GM21360 (cell line): ENCODE measurements around the gene PCDHGC3.

Experiments
- ATAC-seq: cut with Tn5 transposase; IDR thresholded peaks from one replicate; pipeline ENCODE4 v1.9.1; 2021; ENCODE audit warnings: mild to moderate bottlenecking, moderate library complexity; ENCODE audit not compliant: unreplicated experiment

The PCDHGC3 gene

GRCh38 chr5:141519605-141520565 is 44.1 kb downstream of the PCDHGC3 start:
- no peak for ATAC-seq

GRCh38 chr5:141521244-141521781 is 45.5 kb downstream of the PCDHGC3 start:
- no peak for ATAC-seq

- no peak for ATAC-seq
These were observed 46.5 kb downstream of the PCDHGC3 start for GRCh38 chr5:141522301-141522700.

- ATAC-seq, result no peak
These were observed 48.2 kb downstream of the PCDHGC3 start for GRCh38 chr5:141523991-141524390.

- peak; percentile 57 for ATAC-seq
These were observed 49.1 kb downstream of the PCDHGC3 start for GRCh38 chr5:141524604-141525597.

- ATAC-seq, result no peak
These were observed 49.9 kb downstream of the PCDHGC3 start for GRCh38 chr5:141525653-141526052.

GRCh38 chr5:141527426-141527825 is 51.7 kb downstream of the PCDHGC3 start:
- ATAC-seq, result no peak
